Activated naive CD8-positive, alpha-beta T cell treated with anti-CD3 and anti-CD28 coated beads, Interleukin-2, amount 50 U/mL, for 24 hours (primary cell): ENCODE data around the gene CIC.
"Not testable (repeated sequence)": the region's sequence is repeated elsewhere in the genome, so short reads cannot be mapped to it uniquely, and the experiment has no call there.

Experiments
- ATAC-seq: fragments of 150-1000 bp; cut with Tn5 transposase; one replicate; pipeline ENCODE4 v1.10.0; 2021
- DNase-seq: peaks from one replicate; pipeline ENCODE4 v3.0.0; 2021
- H3K27ac Mint-ChIP-seq: one replicate; pipeline ENCODE4 v1.8.0; 2021; ENCODE audit warnings: mild to moderate bottlenecking, mixed read lengths
- H3K27me3 Mint-ChIP-seq: one replicate; pipeline ENCODE4 v1.8.0; 2021; ENCODE audit warnings: mixed read lengths
- H3K36me3 Mint-ChIP-seq: one replicate; pipeline ENCODE4 v1.8.0; 2021; ENCODE audit warnings: low read depth, mixed read lengths
- H3K4me1 Mint-ChIP-seq: one replicate; pipeline ENCODE4 v1.8.0; 2021; ENCODE audit warnings: mixed read lengths
- H3K4me3 Mint-ChIP-seq: one replicate; pipeline ENCODE4 v1.8.0; 2021; ENCODE audit warnings: mild to moderate bottlenecking, moderate library complexity, mixed read lengths
- H3K9me3 Mint-ChIP-seq: one replicate; pipeline ENCODE4 v1.8.0; 2021; ENCODE audit warnings: mixed read lengths

The CIC gene

DNA sequence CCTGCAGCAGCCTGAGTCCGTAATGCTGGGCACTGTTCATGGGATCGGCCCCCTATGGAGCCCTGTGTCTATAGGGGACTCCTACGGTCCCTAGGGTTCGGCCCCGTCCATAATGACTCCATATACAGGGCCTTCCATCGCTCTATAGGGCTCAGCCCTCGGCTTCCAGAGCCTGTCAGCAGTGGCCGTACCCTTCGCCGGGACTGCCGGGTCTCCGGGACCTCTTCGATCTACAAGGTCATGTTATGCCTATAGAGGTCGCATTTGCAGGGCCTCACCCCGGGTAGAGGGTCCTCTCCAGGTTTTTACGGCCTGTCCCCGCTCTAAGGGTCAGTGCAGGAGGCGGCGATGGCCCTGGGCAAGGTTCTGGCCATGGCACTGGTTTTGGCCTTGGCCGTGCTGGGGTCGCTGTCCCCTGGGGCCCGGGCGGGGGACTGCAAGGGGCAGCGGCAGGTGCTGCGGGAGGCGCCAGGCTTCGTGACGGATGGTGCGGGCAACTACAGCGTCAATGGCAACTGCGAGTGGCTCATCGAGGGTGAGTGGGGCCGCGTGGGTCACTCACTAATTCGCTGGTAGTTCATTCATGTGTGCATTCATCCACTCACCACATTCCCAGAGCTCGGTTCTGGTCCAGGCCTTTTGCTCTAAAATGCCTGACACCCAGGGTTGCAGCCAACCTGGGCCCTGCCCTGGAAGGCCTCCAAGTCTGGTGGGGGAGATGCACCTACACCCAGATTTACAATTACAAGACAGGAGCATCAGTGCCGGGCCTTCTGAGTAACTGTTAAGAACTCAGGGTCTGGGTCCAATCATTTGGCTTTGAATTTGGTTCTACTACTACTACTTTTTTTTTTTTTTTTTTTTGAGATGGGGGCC, 57.1 kb downstream of the CIC start:
- Mint-ChIP-seq H3K36me3 (no peaks in the 10 kb centered on the region), H3K9me3 (no peaks in the 10 kb centered on the region), H3K27me3 (peaks cover 17% of the 10 kb centered on the region), H3K4me3 (peak overlapping the region; percentile 83), H3K27ac (peak overlapping the region; percentile 89), H3K4me1 (peaks cover 18% of the 10 kb centered on the region)
- peak; percentile 2 for ATAC-seq
- peak; percentile 37 for DNase-seq

DNA sequence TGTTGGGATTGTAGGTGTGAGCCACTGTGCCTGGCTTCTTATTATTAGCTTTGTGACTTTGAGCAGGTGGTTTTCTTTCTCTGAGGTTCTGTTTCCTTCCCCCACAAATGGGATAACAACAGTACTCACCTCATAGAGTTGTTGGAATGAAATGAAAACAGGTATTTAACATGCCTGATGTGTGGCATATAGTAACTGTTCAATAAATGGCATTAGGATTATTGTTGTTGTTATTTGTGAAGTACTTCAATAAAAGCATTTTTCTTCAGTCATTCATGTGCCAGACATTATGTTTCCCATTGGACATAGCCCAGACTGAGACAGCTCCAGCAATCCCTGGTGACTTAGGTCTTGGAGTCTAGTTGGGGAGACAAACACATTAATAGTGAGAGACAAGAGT, 57.9 kb downstream of the CIC start:
- DNase-seq (no peak), ATAC-seq (no peak)
- Mint-ChIP-seq H3K36me3 (no peaks in the 10 kb centered on the region), H3K4me3 (peak overlapping the region; percentile 83), H3K27ac (no peak overlapping the region), H3K4me1 (peaks cover 18% of the 10 kb centered on the region), H3K9me3 (no peaks in the 10 kb centered on the region), H3K27me3 (peaks cover 17% of the 10 kb centered on the region)

DNA sequence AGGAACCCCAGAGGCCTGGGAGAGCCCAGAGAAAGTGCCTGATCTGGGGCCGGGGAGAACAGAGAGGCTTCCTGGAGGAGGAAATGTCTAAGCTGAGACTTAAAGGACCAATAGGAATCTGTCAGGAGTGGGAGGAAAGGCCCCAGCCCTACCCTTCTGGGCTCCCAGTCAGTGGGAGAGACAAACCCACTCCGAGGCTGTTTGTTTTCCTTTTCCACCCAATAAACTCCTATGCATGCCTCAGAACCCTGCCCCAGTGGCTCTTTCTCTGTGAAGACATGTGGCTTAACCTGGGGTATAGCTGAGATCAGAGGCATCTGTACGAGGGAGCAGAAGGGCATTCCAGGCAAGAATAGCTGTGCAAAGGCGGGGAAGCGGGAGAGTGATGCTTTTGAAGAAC, 58.3 kb downstream of the CIC start:
- DNase-seq (no peak), ATAC-seq (no peak)
- Mint-ChIP-seq H3K27me3 (peaks cover 16% of the 10 kb centered on the region), H3K4me1 (peaks cover 18% of the 10 kb centered on the region), H3K9me3 (no peaks in the 10 kb centered on the region), H3K36me3 (no peaks in the 10 kb centered on the region), H3K4me3 (no peak overlapping the region), H3K27ac (no peak overlapping the region)

DNA sequence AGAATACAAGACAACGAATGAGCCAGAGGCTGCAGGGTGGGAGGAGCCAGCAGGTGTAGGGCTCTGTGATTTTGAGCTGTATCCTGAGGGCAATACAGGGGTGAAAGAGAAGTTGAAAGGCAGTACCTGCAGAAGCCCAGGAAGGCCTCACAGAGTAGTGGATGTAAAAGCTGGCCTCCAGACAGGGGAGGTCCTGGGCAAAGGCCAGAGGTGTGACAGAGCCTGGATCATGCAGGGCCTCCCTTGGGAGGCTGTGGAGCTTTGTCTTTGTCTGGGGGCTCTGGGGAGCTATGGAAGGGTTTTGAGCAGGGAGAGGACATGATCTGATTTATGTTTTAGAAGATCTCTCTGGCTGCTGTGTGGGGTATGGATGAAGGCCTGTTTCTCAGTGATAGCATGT, 59.1 kb downstream of the CIC start:
- Mint-ChIP-seq H3K4me3 (no peak overlapping the region), H3K36me3 (no peaks in the 10 kb centered on the region), H3K27me3 (peaks cover 12% of the 10 kb centered on the region), H3K9me3 (no peaks in the 10 kb centered on the region), H3K27ac (no peak overlapping the region), H3K4me1 (peaks cover 18% of the 10 kb centered on the region)
- no peak for ATAC-seq
- no peak for DNase-seq

DNA sequence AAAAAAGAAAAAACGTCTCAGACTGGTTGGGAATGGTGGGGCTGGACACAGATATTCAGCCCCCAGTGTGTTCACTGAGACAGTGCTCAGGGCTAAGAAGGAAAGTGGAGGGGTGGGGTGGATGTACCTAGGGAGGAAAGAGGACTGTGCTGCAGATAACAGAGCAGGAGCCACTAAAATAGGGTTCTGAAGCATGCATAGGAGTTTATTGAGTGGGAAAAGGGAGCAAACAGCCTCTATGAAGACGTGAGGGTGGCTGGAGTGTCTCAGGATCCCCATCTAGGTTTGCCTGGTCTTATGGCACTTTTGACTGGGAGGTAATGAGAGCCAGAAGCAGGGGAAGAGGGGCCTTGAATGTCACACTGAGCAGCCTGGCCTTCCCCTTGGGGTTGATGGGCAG, 59.8 kb downstream of the CIC start:
- no peaks in the 10 kb centered on the region for H3K36me3 Mint-ChIP-seq
- H3K9me3 Mint-ChIP-seq = no peaks in the 10 kb centered on the region
- no peak overlapping the region for H3K27ac Mint-ChIP-seq
- H3K27me3 Mint-ChIP-seq = peaks cover 6% of the 10 kb centered on the region
- H3K4me3 Mint-ChIP-seq = no peak overlapping the region
- no peak for ATAC-seq
- DNase-seq = no peak
- peaks cover 18% of the 10 kb centered on the region for H3K4me1 Mint-ChIP-seq

DNA sequence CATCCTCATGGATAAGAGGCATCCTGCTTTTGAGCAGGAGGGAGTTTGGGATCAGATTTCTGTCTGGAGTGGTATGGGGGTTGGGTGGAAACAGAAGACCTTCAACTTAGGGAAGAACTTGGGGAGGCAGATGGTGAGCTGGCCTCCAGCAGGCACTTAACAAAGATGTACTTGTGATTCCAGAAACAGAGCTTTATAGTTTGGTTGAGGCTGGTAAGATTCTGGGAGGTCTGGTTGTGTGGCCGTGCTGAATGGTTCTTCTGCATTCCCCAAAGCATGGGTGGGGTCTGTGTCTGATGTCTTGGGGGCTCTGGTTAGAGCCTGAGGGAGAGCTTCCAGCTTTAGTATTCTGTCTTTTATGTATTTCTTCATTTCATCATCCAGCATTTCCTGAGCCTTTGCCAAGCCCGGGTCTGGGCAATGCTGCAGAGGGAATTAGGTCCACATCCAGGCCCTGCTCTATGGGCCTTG, 61.2 kb downstream of the CIC start:
- no peak overlapping the region for H3K27ac Mint-ChIP-seq
- ATAC-seq (no peak), DNase-seq (no peak)
- H3K36me3 Mint-ChIP-seq = no peaks in the 10 kb centered on the region
- no peak overlapping the region for H3K4me3 Mint-ChIP-seq
- no peaks in the 10 kb centered on the region for H3K27me3 Mint-ChIP-seq
- H3K4me1 Mint-ChIP-seq = peaks cover 11% of the 10 kb centered on the region
- no peaks in the 10 kb centered on the region for H3K9me3 Mint-ChIP-seq

DNA sequence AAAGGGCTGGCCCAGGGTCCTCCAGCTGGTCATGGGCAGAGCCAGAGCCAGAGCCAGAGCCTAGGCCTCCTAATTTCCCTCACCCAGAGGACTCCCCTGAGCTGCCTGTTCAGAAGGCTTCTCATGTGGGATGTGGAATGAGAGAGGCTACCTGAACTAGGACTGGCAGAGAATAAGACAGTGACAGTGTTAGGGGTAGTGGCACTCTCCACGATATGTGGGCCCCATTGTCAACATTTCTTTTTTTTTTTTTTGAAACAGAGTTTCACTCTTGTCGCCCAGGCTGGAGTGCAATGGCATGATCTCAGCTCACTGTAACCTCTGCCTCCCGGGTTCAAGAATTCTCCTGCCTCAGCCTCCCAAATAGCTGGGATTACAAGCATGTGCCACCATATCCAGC, 62.3 kb downstream of the CIC start:
- not testable (repeated sequence) for H3K36me3 Mint-ChIP-seq, H3K27ac Mint-ChIP-seq, H3K4me1 Mint-ChIP-seq, ATAC-seq, H3K9me3 Mint-ChIP-seq, DNase-seq, H3K27me3 Mint-ChIP-seq, H3K4me3 Mint-ChIP-seq

DNA sequence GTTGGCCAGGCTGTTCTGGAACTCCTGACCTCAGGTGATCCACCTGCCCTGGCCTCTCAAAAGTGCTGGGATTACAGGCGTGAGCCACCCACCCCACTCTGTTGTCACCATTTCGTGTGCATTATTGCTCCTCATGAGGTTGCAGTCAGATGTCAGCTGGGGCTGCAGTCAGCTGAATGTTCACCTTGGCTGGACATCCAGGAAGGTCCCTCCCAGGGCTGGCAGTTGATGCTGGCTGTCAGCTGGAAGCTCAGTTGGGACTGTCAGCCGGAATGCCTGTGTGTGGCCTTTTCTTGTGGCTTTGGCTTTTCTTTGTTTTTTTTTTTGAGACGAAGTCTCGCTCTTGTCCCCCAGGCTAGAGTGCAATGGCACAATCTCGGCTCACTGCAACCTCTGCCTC, 63.0 kb downstream of the CIC start:
- H3K36me3 Mint-ChIP-seq = no peaks in the 10 kb centered on the region
- ATAC-seq = no peak
- H3K4me1 Mint-ChIP-seq = peaks cover 2% of the 10 kb centered on the region
- H3K4me3 Mint-ChIP-seq = no peak overlapping the region
- H3K27me3 Mint-ChIP-seq = no peaks in the 10 kb centered on the region
- H3K9me3 Mint-ChIP-seq = no peaks in the 10 kb centered on the region
- no peak for DNase-seq
- no peak overlapping the region for H3K27ac Mint-ChIP-seq

DNA sequence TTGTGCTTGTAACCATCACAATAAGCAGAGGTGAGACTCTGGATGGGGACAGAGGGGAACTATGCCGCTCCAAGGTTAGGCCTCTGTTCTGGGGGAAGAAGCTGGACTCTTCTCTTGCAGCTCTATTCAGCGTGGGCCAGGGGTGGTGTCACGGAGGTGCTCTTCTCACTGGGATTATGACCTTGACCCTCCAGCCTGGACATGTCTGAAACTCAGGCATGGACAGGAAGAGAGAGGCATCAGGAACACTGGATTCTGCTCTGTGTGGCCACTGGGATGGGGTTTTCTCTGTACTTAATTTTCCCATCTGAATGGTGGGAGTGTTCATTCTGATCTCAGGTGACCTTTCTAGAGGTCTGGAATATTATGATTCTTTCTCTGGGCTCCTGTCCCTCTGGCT, 64.0 kb downstream of the CIC start:
- no peaks in the 10 kb centered on the region for H3K27me3 Mint-ChIP-seq
- no peak for ATAC-seq
- no peaks in the 10 kb centered on the region for H3K9me3 Mint-ChIP-seq
- no peak overlapping the region for H3K27ac Mint-ChIP-seq
- H3K4me3 Mint-ChIP-seq = no peak overlapping the region
- no peak for DNase-seq
- no peaks in the 10 kb centered on the region for H3K36me3 Mint-ChIP-seq
- no peaks in the 10 kb centered on the region for H3K4me1 Mint-ChIP-seq

DNA sequence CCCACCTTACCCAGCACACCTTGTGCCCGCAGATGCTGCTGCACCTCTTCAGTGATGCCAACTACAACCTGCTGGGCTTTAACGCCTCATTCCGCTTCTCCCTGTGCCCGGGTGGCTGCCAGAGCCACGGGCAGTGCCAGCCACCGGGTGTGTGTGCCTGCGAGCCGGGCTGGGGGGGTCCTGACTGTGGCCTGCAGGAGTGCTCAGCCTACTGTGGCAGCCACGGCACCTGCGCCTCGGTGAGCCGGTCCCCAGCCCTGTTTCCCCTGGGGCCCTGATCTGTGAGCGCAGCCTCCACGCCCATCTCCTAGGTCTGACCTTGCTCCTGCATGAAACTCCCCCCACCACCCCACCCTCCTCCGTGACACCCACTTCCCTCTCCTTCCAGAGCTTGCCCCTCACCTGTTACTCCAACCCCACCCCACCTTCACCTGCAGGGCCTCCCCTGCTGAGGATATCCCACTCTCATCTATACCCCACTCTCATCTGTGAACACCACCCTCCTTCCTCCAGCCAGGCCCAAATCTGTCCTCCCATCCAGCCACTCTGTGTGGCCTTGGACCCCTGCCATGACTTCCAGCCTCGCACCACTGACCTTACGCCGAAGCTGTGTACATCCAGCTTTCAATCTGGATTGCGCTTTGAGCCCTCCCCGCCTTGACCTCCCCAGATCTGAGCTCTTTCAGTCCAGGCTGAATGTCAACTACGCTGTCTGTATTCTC, 65.1 kb downstream of the CIC start:
- DNase-seq (no peak), ATAC-seq (peak; percentile 12)
- peaks cover 2% of the 10 kb centered on the region for H3K36me3 Mint-ChIP-seq
- no peak overlapping the region for H3K27ac Mint-ChIP-seq
- no peaks in the 10 kb centered on the region for H3K27me3 Mint-ChIP-seq
- no peaks in the 10 kb centered on the region for H3K4me1 Mint-ChIP-seq
- no peaks in the 10 kb centered on the region for H3K9me3 Mint-ChIP-seq
- no peak overlapping the region for H3K4me3 Mint-ChIP-seq

DNA sequence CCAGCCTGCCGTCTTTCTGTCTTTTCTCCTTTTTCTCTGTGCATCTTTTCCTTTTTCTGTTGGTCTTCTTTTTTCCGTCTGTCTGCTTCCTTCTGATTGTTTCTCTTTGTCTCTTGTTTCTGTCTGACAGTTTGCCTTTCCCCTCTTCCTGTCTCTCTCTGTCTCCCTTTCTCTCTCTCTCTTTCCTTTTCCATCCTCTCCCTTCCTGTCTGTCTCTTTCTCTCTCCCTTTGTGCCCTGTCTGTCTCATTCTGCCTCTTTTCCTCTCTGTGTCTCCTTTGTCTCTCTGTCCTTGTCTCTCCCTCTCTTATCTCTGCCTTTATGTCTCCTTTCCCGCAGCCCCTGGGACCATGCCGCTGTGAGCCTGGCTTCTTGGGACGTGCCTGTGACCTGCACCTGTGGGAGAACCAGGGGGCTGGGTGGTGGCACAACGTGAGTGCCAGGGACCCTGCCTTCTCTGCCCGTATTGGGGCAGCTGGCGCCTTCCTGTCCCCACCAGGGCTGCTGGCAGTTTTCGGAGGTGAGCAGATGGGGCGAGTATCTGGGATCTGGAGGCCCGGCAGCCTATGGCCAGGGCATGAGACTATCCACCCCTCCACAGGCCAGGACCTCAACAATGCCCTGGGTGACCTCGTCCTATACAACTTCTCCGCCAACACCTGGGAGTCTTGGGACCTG, 65.8 kb downstream of the CIC start:
- Mint-ChIP-seq H3K9me3 (no peaks in the 10 kb centered on the region), H3K27ac (no peak overlapping the region), H3K4me1 (peaks cover 3% of the 10 kb centered on the region), H3K4me3 (no peak overlapping the region), H3K27me3 (no peaks in the 10 kb centered on the region), H3K36me3 (peaks cover 2% of the 10 kb centered on the region)
- DNase-seq (no peak), ATAC-seq (no peak)

DNA sequence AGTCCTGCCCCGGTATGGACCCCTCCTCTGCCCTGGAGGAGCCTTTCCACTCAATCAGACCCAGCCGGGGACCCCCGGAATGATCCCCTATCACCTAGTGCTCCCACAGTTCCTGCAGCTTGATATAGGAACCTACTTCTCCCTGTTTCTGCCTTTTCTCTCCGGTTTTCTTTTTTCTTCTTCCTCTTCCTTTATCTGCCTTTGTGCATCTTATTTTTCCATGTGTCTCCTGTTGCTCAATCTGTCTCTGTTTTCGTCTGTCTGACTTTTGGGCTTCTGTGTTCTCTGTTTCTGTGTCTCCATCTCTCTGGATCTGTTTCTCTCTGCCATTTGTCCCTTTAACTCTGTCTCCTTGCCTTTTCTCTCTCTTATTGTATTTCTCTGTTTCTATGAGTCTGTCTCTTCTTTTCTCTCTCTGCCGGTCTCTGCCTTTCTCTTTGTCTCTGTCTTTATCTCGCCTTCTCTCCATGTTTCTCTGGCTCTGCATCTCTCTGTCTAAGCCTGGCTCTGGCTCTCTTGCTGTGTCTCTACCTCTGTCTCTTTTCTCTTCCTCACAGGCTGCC, 66.4 kb downstream of the CIC start:
- H3K27me3 Mint-ChIP-seq = no peaks in the 10 kb centered on the region
- H3K36me3 Mint-ChIP-seq = peaks cover 2% of the 10 kb centered on the region
- no peak overlapping the region for H3K4me3 Mint-ChIP-seq
- no peak overlapping the region for H3K27ac Mint-ChIP-seq
- H3K9me3 Mint-ChIP-seq = no peaks in the 10 kb centered on the region
- peaks cover 3% of the 10 kb centered on the region for H3K4me1 Mint-ChIP-seq
- DNase-seq (no peak), ATAC-seq (no peak)

DNA sequence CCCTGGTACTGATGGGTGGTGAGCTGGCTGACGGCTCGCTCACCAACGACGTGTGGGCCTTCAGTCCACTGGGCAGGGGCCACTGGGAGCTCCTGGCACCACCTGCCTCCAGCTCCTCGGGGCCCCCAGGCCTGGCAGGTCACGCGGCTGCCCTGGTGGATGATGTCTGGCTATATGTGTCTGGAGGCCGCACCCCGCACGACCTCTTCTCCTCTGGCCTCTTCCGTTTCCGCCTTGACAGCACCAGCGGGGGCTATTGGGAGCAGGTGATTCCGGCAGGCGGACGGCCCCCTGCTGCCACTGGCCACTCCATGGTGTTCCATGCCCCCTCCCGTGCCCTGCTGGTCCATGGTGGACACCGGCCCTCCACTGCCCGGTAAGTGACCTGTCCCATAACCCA, 66.9 kb downstream of the CIC start:
- peaks cover 2% of the 10 kb centered on the region for H3K36me3 Mint-ChIP-seq

DNA sequence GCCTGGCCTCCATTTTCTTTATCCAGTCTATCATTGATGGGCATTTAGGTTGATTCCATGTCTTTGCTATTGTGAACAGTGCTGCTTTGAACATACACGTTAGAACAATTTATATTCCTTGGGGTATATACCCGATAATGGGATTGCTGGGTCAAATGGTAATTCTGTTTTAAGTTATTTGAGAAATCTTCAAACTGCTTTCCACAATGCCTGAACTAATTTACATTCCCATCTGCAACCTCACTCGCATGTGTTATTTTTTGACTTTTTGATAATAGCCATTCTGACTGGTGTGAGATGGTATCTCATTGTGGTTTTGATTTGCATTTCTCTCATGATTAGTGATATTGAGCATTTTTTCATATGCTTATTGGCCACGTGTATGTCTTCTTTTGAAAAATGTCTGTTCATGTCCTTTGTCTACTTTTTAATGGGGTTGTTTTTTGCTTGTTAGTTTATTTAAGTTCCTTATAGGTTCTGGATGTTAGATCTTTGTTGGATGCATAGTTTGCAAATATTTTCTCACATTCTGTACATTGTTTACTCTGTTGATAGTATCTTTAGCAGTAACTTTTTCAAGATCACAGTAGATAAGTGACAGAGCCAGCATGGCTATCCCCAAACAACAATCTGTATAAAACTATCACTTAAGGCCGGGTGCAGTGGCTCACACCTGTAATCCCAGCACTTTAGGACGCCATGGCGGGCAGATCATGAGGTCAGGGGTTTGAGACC, 70.2 kb downstream of the CIC start:
- H3K27me3 Mint-ChIP-seq, ATAC-seq, H3K4me1 Mint-ChIP-seq, DNase-seq, H3K4me3 Mint-ChIP-seq, H3K9me3 Mint-ChIP-seq, H3K27ac Mint-ChIP-seq, H3K36me3 Mint-ChIP-seq: not testable (repeated sequence)

More for the DNA sequence above, 66.9 kb downstream of the CIC start:
- Mint-ChIP-seq H3K4me3 (no peak overlapping the region), H3K27me3 (no peaks in the 10 kb centered on the region), H3K9me3 (no peaks in the 10 kb centered on the region), H3K4me1 (peaks cover 3% of the 10 kb centered on the region), H3K27ac (no peak overlapping the region)
- ATAC-seq (no peak), DNase-seq (no peak)
